Effector memory CD8-positive, alpha-beta T cell (primary cell): Measurements from ENCODE around the gene DDX17.
A peak's percentile ranks its signal among the peaks of the same experiment; 100 is the strongest.

Source experiments
- ATAC-seq: fragments of 150-1000 bp; cut with Tn5 transposase; replicated peaks from 2 replicates; pipeline ENCODE4 v1.10.0; 2021; ENCODE audit warnings: mild to moderate bottlenecking, moderate library complexity
- DNase-seq, 3 experiments: peaks; one replicate each; pipeline ENCODE4 v3.0.0; 2021
- H3K27ac Mint-ChIP-seq, 2 donors: one replicate each; pipeline ENCODE4 v1.8.0; 2022; ENCODE audit warnings: mild to moderate bottlenecking in 2 of 2, mixed read lengths in 2 of 2, moderate library complexity in 2 of 2
- H3K27me3 Mint-ChIP-seq, 2 donors: one replicate each; pipeline ENCODE4 v1.8.0; 2022; ENCODE audit warnings: mixed read lengths in 2 of 2
- H3K36me3 Mint-ChIP-seq: one replicate; pipeline ENCODE4 v1.8.0; 2022; ENCODE audit warnings: mild to moderate bottlenecking, moderate library complexity, mixed read lengths; ENCODE audit not compliant: insufficient read depth
- H3K4me1 Mint-ChIP-seq, 2 donors: one replicate each; pipeline ENCODE4 v1.8.0; 2022; ENCODE audit warnings: low read depth in 2 of 2, mixed read lengths in 2 of 2
- H3K4me3 Mint-ChIP-seq, 2 donors: one replicate each; pipeline ENCODE4 v1.8.0; 2022; ENCODE audit warnings: mild to moderate bottlenecking in 2 of 2, mixed read lengths in 2 of 2, moderate library complexity in 2 of 2
- H3K9me3 Mint-ChIP-seq, 2 donors: one replicate each; pipeline ENCODE4 v1.8.0; 2022; ENCODE audit warnings: mixed read lengths in 2 of 2

Gene DDX17

GRCh38 chr22:38444783-38445182 is 61.3 kb downstream of the DDX17 start:
- DNase-seq (no peak), ATAC-seq (no peak)
- H3K4me3 Mint-ChIP-seq, result no peak overlapping the region
- H3K4me1 Mint-ChIP-seq, result peaks cover 0 to 3% of the 10 kb centered on the region in 2 donors
- H3K9me3 Mint-ChIP-seq, result no peaks in the 10 kb centered on the region
- peaks cover 51 to 87% of the 10 kb centered on the region in 2 donors for H3K27me3 Mint-ChIP-seq
- no peak overlapping the region for H3K27ac Mint-ChIP-seq
- no peaks in the 10 kb centered on the region for H3K36me3 Mint-ChIP-seq

- DNase-seq (no peak), ATAC-seq (no peak)
- Mint-ChIP-seq H3K4me1 (peaks cover 0 to 3% of the 10 kb centered on the region in 2 donors), H3K4me3 (no peak overlapping the region), H3K27me3 (peaks cover 42 to 80% of the 10 kb centered on the region in 2 donors), H3K27ac (peak overlapping the region in 1 of 2 donors; percentile 46), H3K9me3 (no peaks in the 10 kb centered on the region), H3K36me3 (no peaks in the 10 kb centered on the region)
Observed at GRCh38 chr22:38443628-38444521, 62.2 kb downstream of the DDX17 start.

GRCh38 chr22:38442967-38443627 is 63.0 kb downstream of the DDX17 start:
- Mint-ChIP-seq H3K9me3 (no peaks in the 10 kb centered on the region), H3K27ac (no peak overlapping the region), H3K4me1 (peaks cover 0 to 3% of the 10 kb centered on the region in 2 donors), H3K27me3 (peaks cover 40 to 84% of the 10 kb centered on the region in 2 donors), H3K4me3 (no peak overlapping the region), H3K36me3 (no peaks in the 10 kb centered on the region)
- no peak for ATAC-seq
- DNase-seq, result no peak

GRCh38 chr22:38441620-38442287 is 64.4 kb downstream of the DDX17 start:
- Mint-ChIP-seq H3K4me3 (no peak overlapping the region), H3K27ac (no peak overlapping the region), H3K9me3 (no peaks in the 10 kb centered on the region), H3K36me3 (no peaks in the 10 kb centered on the region), H3K27me3 (peaks cover 40 to 73% of the 10 kb centered on the region in 2 donors), H3K4me1 (peaks cover 0 to 3% of the 10 kb centered on the region in 2 donors)
- no peak for ATAC-seq
- no peak for DNase-seq

- H3K4me1 Mint-ChIP-seq, result peaks cover 0 to 3% of the 10 kb centered on the region in 2 donors
- H3K4me3 Mint-ChIP-seq, result no peak overlapping the region
- no peaks in the 10 kb centered on the region for H3K9me3 Mint-ChIP-seq
- no peak for DNase-seq
- H3K36me3 Mint-ChIP-seq, result no peaks in the 10 kb centered on the region
- ATAC-seq, result no peak
- H3K27me3 Mint-ChIP-seq, result peaks cover 33 to 64% of the 10 kb centered on the region in 2 donors
- no peak overlapping the region for H3K27ac Mint-ChIP-seq
Observed at GRCh38 chr22:38440747-38441350, 65.3 kb downstream of the DDX17 start.

- Mint-ChIP-seq H3K9me3 (no peaks in the 10 kb centered on the region), H3K4me3 (no peak overlapping the region), H3K36me3 (no peaks in the 10 kb centered on the region), H3K4me1 (no peaks in the 10 kb centered on the region), H3K27me3 (peaks cover 13 to 47% of the 10 kb centered on the region in 2 donors), H3K27ac (no peak overlapping the region)
- DNase-seq (no peak), ATAC-seq (no peak)
Observed at GRCh38 chr22:38437416-38437815, 68.7 kb downstream of the DDX17 start.

- ATAC-seq (no peak), DNase-seq (no peak)
- Mint-ChIP-seq H3K27ac (no peak overlapping the region), H3K4me1 (no peaks in the 10 kb centered on the region), H3K36me3 (no peaks in the 10 kb centered on the region), H3K27me3 (peaks cover 13 to 44% of the 10 kb centered on the region in 2 donors), H3K9me3 (no peaks in the 10 kb centered on the region), H3K4me3 (no peak overlapping the region)
Observed at GRCh38 chr22:38436629-38437395, 69.3 kb downstream of the DDX17 start.

GRCh38 chr22:38435965-38436364 is 70.1 kb downstream of the DDX17 start:
- Mint-ChIP-seq H3K36me3 (no peaks in the 10 kb centered on the region), H3K27me3 (peaks cover 13 to 36% of the 10 kb centered on the region in 2 donors), H3K4me3 (no peak overlapping the region), H3K4me1 (no peaks in the 10 kb centered on the region), H3K9me3 (no peaks in the 10 kb centered on the region), H3K27ac (no peak overlapping the region)
- ATAC-seq (no peak), DNase-seq (no peak)

- Mint-ChIP-seq H3K4me3 (no peak overlapping the region), H3K27me3 (peaks cover 6 to 26% of the 10 kb centered on the region in 2 donors), H3K27ac (no peak overlapping the region), H3K9me3 (no peaks in the 10 kb centered on the region), H3K36me3 (no peaks in the 10 kb centered on the region), H3K4me1 (no peaks in the 10 kb centered on the region)
- DNase-seq (no peak), ATAC-seq (no peak)
Observed at GRCh38 chr22:38435010-38435409, 71.1 kb downstream of the DDX17 start.

- no peaks in the 10 kb centered on the region for H3K36me3 Mint-ChIP-seq
- no peaks in the 10 kb centered on the region for H3K4me1 Mint-ChIP-seq
- H3K9me3 Mint-ChIP-seq, result no peaks in the 10 kb centered on the region
- ATAC-seq, result no peak
- DNase-seq, result no peak
- H3K4me3 Mint-ChIP-seq, result no peak overlapping the region
- H3K27ac Mint-ChIP-seq, result no peak overlapping the region
- H3K27me3 Mint-ChIP-seq, result peaks cover 6 to 24% of the 10 kb centered on the region in 2 donors
Observed at GRCh38 chr22:38433871-38434270, 72.2 kb downstream of the DDX17 start.
